T-helper 17 cell (primary cell): ENCODE measurements around the gene MSL1. TPM values are rescaled to one million over a fixed set of nuclear protein-coding genes. Genes with fewer than 3 reads are reported as not detected.

Source experiments
- ATAC-seq: fragments of 150-1000 bp; cut with Tn5 transposase; 2 replicates; pipeline ENCODE4 v1.10.0; 2021; ENCODE audit warnings: mild to moderate bottlenecking, moderate library complexity
- DNase-seq, 3 donors: peaks; one replicate each; pipeline versions ENCODE4 v3.0.0 to v3.0.0-alpha.2; 2020 to 2021
- H3K9me3 ChIP-seq: one replicate; pipeline ENCODE4 v1.7.0; 2013; ENCODE audit warnings: low read length, mild to moderate bottlenecking; ENCODE audit not compliant: control insufficient read depth, poor library complexity, severe bottlenecking
- H3K27ac Mint-ChIP-seq: one replicate; pipeline ENCODE4 v1.8.0; 2022; ENCODE audit warnings: mild to moderate bottlenecking, moderate library complexity, mixed read lengths
- H3K27me3 Mint-ChIP-seq: one replicate; pipeline ENCODE4 v1.8.0; 2022; ENCODE audit warnings: mixed read lengths
- H3K36me3 Mint-ChIP-seq: one replicate; pipeline ENCODE4 v1.8.0; 2022; ENCODE audit warnings: low read depth, mixed read lengths
- H3K4me1 Mint-ChIP-seq: one replicate; pipeline ENCODE4 v1.8.0; 2022; ENCODE audit warnings: mild to moderate bottlenecking, mixed read lengths
- H3K4me3 Mint-ChIP-seq: one replicate; pipeline ENCODE4 v1.8.0; 2022; ENCODE audit warnings: mild to moderate bottlenecking, moderate library complexity, mixed read lengths
- total RNA-seq, 4 donors: library from RNA in 2 of 4; stranded (reverse) in 2 of 4; gene quantifications; one replicate each; pipeline ENCODE4 v1.2.3 and lab custom pipeline; 2022 to 2026

The MSL1 gene
- total RNA-seq, 2 donors from 2014 or later = 101 to 106 TPM

- DNase-seq (peak; percentile 41 to 59 (median 46)), ATAC-seq (peak; percentile 61)
- H3K36me3 Mint-ChIP-seq = peaks cover 17% of the 10 kb centered on the region
- H3K4me3 Mint-ChIP-seq = peak overlapping the region; percentile 7
- peak overlapping the region; percentile 43 for H3K27ac Mint-ChIP-seq
- H3K27me3 Mint-ChIP-seq = no peaks in the 10 kb centered on the region
- H3K9me3 ChIP-seq = no peaks in the 10 kb centered on the region
- H3K4me1 Mint-ChIP-seq = peaks cover 17% of the 10 kb centered on the region
Measured at GRCh38 chr17:40086150-40087044, 35.4 kb upstream of the MSL1 start.

- H3K27me3 Mint-ChIP-seq = no peaks in the 10 kb centered on the region
- ATAC-seq (no peak), DNase-seq (no peak)
- peaks cover 17% of the 10 kb centered on the region for H3K36me3 Mint-ChIP-seq
- H3K9me3 ChIP-seq = no peaks in the 10 kb centered on the region
- H3K4me1 Mint-ChIP-seq = peaks cover 20% of the 10 kb centered on the region
- H3K4me3 Mint-ChIP-seq = peak overlapping the region; percentile 7
- peak overlapping the region; percentile 43 for H3K27ac Mint-ChIP-seq
Measured at GRCh38 chr17:40087049-40087794, 34.5 kb upstream of the MSL1 start.

GRCh38 chr17:40087903-40088718, 33.7 kb upstream of the MSL1 start:
- Mint-ChIP-seq H3K4me1 (peaks cover 20% of the 10 kb centered on the region), H3K4me3 (no peak overlapping the region), H3K27me3 (no peaks in the 10 kb centered on the region), H3K27ac (no peak overlapping the region), H3K36me3 (peaks cover 17% of the 10 kb centered on the region)
- DNase-seq (no peak), ATAC-seq (no peak)
- H3K9me3 ChIP-seq = no peaks in the 10 kb centered on the region

- Mint-ChIP-seq H3K27me3 (no peaks in the 10 kb centered on the region), H3K4me3 (no peak overlapping the region), H3K27ac (peak overlapping the region; percentile 1), H3K4me1 (peaks cover 29% of the 10 kb centered on the region), H3K36me3 (peaks cover 22% of the 10 kb centered on the region)
- ATAC-seq (no peak), DNase-seq (no peak)
- H3K9me3 ChIP-seq = no peaks in the 10 kb centered on the region
Measured at GRCh38 chr17:40089077-40089895, 32.5 kb upstream of the MSL1 start.

- Mint-ChIP-seq H3K27me3 (no peaks in the 10 kb centered on the region), H3K4me1 (peaks cover 35% of the 10 kb centered on the region), H3K27ac (peak overlapping the region; percentile 1), H3K4me3 (no peak overlapping the region), H3K36me3 (peaks cover 20% of the 10 kb centered on the region)
- ATAC-seq = no peak
- DNase-seq = no peak
- H3K9me3 ChIP-seq = no peaks in the 10 kb centered on the region
Measured at GRCh38 chr17:40090237-40091119, 31.3 kb upstream of the MSL1 start.

GRCh38 chr17:40091691-40092397, 29.9 kb upstream of the MSL1 start:
- Mint-ChIP-seq H3K4me1 (peaks cover 44% of the 10 kb centered on the region), H3K4me3 (peak overlapping the region; percentile 71), H3K36me3 (peaks cover 21% of the 10 kb centered on the region), H3K27ac (peak overlapping the region; percentile 71), H3K27me3 (no peaks in the 10 kb centered on the region)
- DNase-seq (no peak), ATAC-seq (no peak)
- no peaks in the 10 kb centered on the region for H3K9me3 ChIP-seq

- H3K27me3 Mint-ChIP-seq = no peaks in the 10 kb centered on the region
- DNase-seq (no peak), ATAC-seq (no peak)
- H3K9me3 ChIP-seq = no peaks in the 10 kb centered on the region
- H3K36me3 Mint-ChIP-seq = peaks cover 15% of the 10 kb centered on the region
- peaks cover 46% of the 10 kb centered on the region for H3K4me1 Mint-ChIP-seq
- peak overlapping the region; percentile 71 for H3K4me3 Mint-ChIP-seq
- peak overlapping the region; percentile 100 for H3K27ac Mint-ChIP-seq
Measured at GRCh38 chr17:40092581-40092980, 29.2 kb upstream of the MSL1 start.

GRCh38 chr17:40093005-40093579, 28.7 kb upstream of the MSL1 start:
- no peak for DNase-seq
- H3K9me3 ChIP-seq = no peaks in the 10 kb centered on the region
- H3K36me3 Mint-ChIP-seq = peaks cover 15% of the 10 kb centered on the region
- peak overlapping the region; percentile 2 for H3K4me3 Mint-ChIP-seq
- peaks cover 50% of the 10 kb centered on the region for H3K4me1 Mint-ChIP-seq
- H3K27ac Mint-ChIP-seq = peak overlapping the region; percentile 100
- ATAC-seq = no peak
- H3K27me3 Mint-ChIP-seq = no peaks in the 10 kb centered on the region

GRCh38 chr17:40093580-40094201, 28.1 kb upstream of the MSL1 start:
- DNase-seq = no peak
- H3K4me1 Mint-ChIP-seq = peaks cover 54% of the 10 kb centered on the region

GRCh38 chr17:40094874-40095273, 26.9 kb upstream of the MSL1 start:
- H3K36me3 Mint-ChIP-seq = peaks cover 14% of the 10 kb centered on the region
- no peak for ATAC-seq

More at GRCh38 chr17:40093580-40094201, 28.1 kb upstream of the MSL1 start:
- Mint-ChIP-seq H3K27ac (peak overlapping the region; percentile 100), H3K36me3 (peaks cover 13% of the 10 kb centered on the region), H3K27me3 (no peaks in the 10 kb centered on the region), H3K4me3 (peak overlapping the region; percentile 7)
- ATAC-seq = no peak
- no peaks in the 10 kb centered on the region for H3K9me3 ChIP-seq

More at GRCh38 chr17:40094874-40095273, 26.9 kb upstream of the MSL1 start:
- peak overlapping the region; percentile 92 for H3K4me3 Mint-ChIP-seq
- peak overlapping the region; percentile 100 for H3K27ac Mint-ChIP-seq
- peaks cover 58% of the 10 kb centered on the region for H3K4me1 Mint-ChIP-seq
- no peaks in the 10 kb centered on the region for H3K9me3 ChIP-seq
- no peaks in the 10 kb centered on the region for H3K27me3 Mint-ChIP-seq
- no peak for DNase-seq
